GM21723 (cell line): Measurements from ENCODE around the gene CSF1.
"Not testable (repeated sequence)": the region's sequence is repeated elsewhere in the genome, so short reads cannot be mapped to it uniquely, and the experiment has no call there.

Experiments used
- ATAC-seq: cut with Tn5 transposase; IDR thresholded peaks from one replicate; pipeline ENCODE4 v1.9.1; 2021; ENCODE audit warnings: mild to moderate bottlenecking, moderate library complexity; ENCODE audit not compliant: unreplicated experiment

Gene CSF1

DNA sequence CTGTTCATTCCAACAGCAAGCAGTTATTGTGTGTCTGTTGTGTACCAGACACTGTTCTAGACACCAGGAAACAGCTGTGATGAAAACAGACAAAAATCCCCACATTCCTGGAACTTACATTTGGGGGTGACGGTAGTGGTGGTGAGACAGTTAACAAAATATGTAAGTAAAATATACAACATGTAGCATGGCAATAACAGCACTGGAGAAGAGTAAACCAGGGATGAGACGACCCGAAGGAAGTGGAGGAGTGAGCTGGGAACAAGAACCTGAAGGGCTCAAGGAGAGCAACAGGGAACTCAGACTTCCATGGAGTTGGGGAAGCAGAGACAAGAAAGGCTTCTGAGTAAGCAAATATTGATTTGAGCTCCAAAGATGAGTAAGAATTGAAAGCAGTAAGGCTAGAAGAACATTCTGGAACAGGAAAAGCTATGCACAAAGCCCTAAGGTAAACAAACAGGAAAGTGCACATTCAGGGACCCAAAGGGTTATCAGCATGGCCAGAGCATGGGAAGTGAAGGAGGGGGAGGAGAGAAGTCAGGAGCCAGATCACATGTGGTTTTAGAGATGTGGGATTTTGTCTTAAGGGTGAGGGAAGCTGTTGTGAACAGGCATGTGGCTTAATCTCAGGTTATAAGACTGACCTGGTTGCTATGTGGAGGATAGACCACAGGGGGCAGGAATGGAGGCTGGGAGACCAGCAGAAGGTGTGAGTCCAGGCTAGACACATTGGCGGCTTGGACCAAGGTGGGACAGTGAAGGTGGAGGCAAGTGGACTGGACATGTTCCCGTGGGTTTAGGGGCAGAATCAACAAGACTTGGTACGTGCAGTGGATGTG is 7.3 kb downstream of the CSF1 start:
- no peak for ATAC-seq

DNA sequence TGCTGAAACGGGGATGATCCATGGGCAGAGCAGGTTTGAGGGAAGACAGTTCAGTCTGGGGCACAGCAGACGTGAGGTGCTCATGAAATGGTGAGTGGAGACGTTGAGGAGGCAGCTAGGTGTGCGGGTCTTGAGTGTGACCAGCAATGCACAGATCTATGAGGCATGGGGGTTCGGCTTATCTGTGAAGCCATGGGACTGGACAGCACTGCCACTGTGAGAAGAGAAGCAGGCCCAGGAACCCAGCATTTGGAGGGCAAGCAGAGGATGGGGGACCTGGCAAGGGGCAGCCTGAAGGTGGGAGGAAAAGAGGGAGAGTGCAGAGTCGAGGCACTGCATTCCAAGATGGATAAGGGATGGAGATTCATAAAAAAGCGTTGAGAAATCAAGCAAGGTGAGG is 8.0 kb downstream of the CSF1 start:
- ATAC-seq, result no peak

DNA sequence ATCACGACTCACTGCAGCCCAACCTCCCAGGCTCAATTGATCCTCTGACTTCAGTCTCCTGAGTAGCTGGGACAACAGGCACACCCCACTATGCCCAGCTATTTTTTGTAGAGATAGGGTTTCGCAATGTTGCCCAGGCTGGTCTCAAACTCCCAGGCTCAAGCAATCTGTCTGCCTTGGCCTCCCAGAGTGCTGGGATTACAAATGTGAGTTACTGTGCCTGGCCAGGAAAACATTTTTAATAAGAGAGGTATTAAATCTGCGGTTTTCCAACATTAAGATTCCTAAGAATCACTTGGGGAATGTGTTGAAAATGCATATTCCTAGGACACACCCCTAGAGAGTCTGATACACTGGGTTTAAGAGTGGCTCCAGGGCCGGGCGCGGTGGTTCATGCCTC is 8.7 kb downstream of the CSF1 start:
- no peak for ATAC-seq

DNA sequence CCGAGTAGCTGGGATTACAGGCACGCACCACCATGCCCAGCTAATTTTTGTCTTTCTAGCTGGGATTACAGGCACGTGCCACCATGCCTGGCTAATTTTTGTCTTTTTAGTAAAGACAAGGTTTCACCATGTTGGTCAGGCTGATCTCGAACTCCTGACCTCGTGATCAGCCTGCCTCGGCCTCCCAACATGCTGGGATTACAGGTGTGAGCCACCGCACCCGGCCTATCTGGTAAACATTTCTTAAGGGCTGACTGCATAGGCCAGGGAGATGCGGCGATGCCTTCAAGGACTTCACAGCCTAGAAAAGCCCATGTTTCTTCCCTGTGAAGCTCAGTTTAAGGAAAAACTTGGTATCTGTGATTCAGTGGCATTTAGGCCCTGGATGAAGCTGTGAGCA is 9.7 kb downstream of the CSF1 start:
- ATAC-seq, result not testable (repeated sequence)

DNA sequence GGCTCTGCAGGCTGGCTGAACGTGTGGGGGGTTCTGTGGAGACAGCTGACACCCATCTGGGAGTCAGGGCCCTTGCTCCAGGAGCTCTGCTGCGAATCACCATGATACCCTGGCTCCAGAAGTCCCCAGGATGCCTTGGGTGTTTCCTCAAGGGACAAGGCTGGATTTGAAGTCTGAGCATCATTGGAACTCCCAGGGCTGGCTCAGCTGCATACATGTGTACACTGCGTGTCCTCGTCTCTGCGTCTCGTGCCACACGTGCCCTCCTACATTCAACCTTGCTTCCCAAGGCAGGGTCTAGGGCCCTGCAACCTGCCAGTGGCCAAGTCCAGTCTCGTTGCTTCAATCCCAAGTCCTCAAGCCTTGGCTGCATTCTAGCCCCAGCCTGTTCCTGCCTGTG is 11.7 kb downstream of the CSF1 start:
- no peak for ATAC-seq

DNA sequence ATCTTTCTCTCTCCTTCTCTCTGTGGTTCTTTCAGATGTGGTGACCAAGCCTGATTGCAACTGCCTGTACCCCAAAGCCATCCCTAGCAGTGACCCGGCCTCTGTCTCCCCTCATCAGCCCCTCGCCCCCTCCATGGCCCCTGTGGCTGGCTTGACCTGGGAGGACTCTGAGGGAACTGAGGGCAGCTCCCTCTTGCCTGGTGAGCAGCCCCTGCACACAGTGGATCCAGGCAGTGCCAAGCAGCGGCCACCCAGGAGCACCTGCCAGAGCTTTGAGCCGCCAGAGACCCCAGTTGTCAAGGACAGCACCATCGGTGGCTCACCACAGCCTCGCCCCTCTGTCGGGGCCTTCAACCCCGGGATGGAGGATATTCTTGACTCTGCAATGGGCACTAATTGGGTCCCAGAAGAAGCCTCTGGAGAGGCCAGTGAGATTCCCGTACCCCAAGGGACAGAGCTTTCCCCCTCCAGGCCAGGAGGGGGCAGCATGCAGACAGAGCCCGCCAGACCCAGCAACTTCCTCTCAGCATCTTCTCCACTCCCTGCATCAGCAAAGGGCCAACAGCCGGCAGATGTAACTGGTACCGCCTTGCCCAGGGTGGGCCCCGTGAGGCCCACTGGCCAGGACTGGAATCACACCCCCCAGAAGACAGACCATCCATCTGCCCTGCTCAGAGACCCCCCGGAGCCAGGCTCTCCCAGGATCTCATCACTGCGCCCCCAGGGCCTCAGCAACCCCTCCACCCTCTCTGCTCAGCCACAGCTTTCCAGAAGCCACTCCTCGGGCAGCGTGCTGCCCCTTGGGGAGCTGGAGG is 12.7 kb downstream of the CSF1 start:
- ATAC-seq, result no peak

DNA sequence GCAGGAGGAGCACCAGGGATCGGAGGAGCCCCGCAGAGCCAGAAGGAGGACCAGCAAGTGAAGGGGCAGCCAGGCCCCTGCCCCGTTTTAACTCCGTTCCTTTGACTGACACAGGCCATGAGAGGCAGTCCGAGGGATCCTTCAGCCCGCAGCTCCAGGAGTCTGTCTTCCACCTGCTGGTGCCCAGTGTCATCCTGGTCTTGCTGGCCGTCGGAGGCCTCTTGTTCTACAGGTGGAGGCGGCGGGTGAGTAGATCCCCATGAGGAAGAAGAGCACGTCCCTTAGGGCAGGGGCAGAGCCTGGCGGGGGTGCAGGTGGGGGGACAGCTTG is 13.3 kb downstream of the CSF1 start:
- ATAC-seq, result no peak

DNA sequence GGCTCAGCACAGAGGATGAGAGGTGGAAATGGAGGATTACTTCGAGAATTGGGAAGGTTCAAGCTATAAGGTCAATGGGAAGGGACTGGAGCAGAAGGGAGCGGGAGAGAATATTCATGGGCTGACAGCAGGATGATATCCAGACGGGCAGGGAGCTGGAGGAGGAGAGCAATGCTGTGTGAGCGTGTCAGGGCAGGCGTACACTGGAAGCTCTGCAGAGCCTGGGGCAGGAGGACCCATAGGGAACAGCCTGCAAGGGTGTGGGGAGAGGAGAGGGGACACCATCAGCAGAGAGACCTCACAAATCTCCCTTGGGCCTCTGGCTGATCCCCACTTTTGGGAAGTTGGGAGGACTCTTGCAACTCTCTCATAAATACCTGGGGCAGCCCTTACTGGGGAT is 13.7 kb downstream of the CSF1 start:
- ATAC-seq, result no peak

DNA sequence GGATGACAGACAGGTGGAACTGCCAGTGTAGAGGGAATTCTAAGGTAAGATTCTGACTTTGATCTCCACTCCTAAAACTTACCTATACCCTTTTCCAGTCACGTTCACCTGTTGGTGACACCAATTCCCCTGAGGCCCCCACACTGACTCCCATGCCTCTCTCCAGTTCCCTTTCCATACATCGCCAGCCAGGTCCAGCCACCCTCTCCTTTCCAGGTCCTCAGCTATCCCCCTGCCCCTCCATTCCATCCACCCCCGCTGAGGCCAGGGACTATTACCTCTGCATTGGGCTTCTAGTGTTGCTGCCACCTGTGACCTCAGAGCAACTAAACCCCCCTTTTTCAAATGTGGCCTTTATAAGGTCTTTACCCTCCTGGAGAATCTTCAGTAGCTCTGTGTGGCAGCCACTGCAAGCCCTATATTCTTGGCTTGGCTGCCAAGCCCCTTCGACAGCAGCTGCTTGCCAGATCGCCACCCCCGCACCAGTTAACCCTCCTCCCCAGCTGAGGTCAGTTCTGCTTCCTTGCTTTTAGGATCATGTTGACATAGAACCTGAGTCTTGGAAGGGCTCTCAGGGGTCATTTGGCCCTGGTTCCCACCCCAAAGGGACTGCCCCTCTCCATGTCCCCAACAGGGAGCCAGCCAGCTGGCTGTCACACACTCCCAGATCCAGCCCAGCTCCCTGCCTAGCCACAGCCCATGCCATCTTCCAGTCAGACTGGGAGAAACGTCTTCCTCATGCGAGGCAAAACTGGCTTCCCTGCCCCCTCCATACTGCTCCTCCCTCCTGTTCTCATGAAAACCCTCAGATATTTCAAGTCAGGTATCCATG is 14.7 kb downstream of the CSF1 start:
- ATAC-seq, result no peak

DNA sequence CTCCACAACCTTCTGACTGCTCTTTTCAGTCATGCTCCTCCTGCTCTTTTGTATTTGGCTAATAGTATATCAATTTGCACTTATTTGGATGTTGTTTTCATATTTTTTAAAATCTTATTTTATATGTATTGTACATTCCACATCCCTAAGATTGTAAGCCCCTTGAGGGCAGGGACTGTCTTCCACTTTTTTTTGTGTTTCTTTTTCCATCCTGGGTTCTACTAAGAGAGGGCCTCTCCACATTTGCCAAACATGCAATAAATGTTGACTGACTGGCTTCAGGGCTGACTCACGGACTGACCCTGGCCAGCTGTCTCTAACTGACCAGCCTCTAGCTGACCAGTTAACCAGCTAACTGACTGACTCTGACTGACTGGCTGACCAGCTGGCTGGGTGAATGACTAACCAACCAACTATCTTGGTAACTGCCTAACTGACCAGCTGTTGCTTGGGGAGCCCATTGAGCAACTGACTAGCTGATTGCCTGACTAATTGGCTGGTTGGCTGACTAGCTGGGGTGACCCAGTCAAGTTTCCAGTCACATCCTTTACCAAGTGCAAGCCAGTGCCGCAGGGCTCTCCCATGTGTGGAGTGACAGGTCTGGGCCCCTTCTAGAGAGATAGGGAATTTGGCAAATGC is 16.1 kb downstream of the CSF1 start:
- ATAC-seq, result no peak

DNA sequence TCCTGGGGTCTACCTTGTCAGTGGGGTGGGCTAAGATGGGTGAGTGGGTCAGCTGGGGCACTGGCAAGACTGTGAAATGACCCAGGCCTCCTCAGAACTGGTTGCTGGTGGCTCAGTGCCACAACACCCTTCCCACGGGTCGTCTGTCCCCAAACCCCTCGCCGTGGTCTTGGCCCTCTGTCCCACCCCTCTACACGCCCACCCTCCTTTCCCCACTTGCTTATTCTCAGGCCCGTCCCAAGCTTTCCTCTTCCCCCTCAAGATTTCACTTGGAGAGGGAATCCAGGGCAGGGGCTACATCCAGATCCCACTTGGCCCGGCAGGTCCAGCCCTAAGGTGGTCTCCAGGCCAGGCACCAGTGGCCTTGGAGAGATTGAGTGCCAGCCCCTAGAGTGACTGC is 16.7 kb downstream of the CSF1 start:
- ATAC-seq, result no peak

DNA sequence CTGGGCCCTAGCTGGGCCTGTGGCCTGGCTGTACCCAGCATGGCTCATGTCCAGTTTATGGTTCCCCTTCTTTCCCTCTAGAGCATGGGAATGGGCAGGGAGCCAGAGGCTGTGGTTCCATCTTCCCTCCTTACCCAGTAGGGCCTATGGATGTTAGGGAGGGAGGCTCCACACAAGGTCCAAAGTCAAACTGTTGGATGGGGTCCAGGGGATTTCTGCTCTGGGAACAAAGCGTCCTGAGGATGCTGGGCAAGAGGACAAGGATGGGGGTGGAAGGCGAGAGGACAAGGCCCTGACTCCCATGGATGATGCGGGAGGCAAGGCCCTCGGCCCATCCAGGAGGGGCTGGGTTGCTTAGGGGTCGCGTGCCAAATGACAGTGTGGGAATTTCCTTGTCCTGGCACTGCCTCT is 17.3 kb downstream of the CSF1 start:
- no peak for ATAC-seq

DNA sequence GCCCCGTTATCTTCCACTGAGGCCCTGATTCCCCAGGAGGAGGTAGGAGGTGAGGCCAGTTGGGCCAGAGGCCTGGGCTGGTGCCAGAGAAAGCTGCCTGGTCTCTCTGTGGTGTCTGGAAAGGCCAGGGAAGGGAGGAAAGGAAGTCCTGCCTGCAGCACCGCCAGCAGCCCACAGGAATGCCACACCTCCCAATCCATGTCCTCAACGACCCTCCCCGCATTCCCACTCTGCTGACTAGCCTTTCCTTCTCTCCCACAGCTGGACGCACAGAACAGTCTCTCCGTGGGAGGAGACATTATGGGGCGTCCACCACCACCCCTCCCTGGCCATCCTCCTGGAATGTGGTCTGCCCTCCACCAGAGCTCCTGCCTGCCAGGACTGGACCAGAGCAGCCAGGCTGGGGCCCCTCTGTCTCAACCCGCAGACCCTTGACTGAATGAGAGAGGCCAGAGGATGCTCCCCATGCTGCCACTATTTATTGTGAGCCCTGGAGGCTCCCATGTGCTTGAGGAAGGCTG is 18.0 kb downstream of the CSF1 start:
- ATAC-seq, result no peak

DNA sequence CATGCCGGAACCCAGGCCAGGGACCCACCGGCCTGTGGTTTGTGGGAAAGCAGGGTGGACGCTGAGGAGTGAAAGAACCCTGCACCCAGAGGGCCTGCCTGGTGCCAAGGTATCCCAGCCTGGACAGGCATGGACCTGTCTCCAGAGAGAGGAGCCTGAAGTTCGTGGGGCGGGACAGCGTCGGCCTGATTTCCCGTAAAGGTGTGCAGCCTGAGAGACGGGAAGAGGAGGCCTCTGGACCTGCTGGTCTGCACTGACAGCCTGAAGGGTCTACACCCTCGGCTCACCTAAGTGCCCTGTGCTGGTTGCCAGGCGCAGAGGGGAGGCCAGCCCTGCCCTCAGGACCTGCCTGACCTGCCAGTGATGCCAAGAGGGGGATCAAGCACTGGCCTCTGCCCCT is 18.5 kb downstream of the CSF1 start:
- no peak for ATAC-seq

DNA sequence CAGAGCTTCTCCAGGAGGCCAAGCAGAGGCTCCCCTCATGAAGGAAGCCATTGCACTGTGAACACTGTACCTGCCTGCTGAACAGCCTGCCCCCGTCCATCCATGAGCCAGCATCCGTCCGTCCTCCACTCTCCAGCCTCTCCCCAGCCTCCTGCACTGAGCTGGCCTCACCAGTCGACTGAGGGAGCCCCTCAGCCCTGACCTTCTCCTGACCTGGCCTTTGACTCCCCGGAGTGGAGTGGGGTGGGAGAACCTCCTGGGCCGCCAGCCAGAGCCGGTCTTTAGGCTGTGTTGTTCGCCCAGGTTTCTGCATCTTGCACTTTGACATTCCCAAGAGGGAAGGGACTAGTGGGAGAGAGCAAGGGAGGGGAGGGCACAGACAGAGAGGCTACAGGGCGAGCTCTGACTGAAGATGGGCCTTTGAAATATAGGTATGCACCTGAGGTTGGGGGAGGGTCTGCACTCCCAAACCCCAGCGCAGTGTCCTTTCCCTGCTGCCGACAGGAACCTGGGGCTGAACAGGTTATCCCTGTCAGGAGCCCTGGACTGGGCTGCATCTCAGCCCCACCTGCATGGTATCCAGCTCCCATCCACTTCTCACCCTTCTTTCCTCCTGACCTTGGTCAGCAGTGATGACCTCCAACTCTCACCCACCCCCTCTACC is 19.1 kb downstream of the CSF1 start:
- ATAC-seq, result no peak

DNA sequence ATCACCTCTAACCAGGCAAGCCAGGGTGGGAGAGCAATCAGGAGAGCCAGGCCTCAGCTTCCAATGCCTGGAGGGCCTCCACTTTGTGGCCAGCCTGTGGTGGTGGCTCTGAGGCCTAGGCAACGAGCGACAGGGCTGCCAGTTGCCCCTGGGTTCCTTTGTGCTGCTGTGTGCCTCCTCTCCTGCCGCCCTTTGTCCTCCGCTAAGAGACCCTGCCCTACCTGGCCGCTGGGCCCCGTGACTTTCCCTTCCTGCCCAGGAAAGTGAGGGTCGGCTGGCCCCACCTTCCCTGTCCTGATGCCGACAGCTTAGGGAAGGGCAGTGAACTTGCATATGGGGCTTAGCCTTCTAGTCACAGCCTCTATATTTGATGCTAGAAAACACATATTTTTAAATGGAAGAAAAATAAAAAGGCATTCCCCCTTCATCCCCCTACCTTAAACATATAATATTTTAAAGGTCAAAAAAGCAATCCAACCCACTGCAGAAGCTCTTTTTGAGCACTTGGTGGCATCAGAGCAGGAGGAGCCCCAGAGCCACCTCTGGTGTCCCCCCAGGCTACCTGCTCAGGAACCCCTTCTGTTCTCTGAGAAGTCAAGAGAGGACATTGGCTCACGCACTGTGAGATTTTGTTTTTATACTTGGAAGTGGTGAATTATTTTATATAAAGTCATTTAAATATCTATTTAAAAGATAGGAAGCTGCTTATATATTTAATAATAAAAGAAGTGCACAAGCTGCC is 19.8 kb downstream of the CSF1 start:
- no peak for ATAC-seq

DNA sequence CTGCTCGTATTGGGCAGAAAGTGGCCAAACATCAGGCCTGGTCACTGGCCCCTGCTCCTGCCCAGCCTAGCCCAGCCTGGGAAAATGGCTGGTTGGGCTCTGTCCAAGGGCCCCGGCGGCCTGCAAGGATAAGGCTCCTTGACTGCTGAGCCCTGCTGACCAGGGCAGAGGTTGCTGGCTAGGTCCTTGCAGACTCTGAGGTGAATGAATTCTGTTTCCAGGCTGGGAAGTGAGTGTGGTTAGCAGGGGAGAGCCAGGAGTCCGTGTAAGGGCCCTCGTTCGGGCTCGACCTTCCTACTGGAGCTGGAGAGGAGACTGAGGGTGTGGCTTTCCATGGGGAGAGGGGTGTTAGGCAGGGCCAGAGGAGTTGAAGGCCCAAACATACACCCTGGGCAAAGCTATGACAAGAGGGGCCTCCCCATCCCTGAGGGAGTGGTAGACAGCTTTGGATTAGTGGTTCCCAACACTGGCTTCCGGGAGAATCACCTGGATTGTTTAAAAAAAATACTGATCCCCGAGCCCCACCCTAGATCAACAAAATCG is 20.6 kb downstream of the CSF1 start:
- ATAC-seq, result no peak

DNA sequence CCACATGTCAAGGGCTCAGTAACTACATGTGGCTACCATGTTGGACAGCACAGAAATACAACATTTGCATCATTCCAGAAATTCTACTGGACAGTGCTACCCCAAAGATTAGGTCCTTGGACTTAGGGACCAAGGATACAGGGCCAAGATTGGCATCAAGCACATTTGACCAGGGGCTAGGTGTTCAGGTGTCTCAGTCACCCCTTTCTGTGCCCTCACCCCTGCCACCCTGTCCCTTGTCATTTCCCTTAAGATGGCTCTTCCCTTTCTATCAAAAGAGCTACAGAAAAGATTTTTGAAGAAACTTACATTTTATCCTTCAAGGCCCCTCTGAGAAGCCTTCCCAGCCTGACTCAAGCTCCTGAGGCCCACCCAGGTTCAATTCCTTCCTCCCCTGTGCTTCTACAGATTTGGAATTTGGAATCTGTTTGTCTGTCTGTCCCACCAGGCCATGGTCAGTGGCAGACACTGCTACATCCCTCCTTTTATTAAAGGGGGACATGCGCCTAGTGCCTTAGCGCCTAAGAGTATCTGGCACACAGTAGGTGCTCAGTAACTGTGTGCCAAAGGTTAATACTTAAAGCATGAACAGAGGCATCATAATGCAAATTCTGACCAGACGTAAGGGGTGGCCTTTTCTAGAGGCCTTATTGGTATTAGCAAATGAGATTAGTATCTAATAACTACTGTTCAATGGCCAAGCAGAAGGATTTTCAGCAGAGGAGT is 21.4 kb downstream of the CSF1 start:
- no peak for ATAC-seq

DNA sequence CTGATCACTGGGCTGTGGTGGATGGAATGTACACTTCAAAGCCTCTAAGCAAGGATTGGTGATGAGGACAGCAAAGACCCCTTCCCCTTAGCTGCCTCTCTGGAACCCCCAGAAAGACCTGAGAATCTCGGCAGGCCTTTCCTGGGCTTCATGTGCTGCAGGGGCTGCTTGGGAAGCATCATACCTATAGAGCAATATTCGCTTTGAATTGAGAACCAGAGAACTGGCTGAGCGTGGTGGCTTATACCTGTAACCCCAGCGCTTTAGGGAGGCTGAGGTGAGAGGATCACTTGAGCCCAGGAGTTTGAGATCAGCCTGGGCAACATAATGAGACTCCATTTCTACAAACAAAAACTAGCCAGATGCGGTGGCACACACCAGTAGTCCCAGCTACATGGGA is 22.0 kb downstream of the CSF1 start:
- no peak for ATAC-seq
